Suprapubic skin (tissue), 4 donors: ENCODE data around the gene NUP153.

ENCODE experiments used
- CTCF ChIP-seq, 2 donors: fragments of 200-600 bp in 1 of 2; fragments of 450-650 bp in 1 of 2; sonication (generic) in 1 of 2; IDR thresholded peaks; one replicate each; pipeline ENCODE4 v1.5.1; 2016 to 2019; ENCODE audit warnings: antibody characterized with exemption in 2 of 2, mild to moderate bottlenecking in 1 of 2, moderate library complexity in 1 of 2
- POLR2A ChIP-seq, 2 donors: fragments of 450-650 bp; IDR thresholded peaks; one replicate each; pipeline ENCODE4 v1.6.1; 2017; ENCODE audit warnings: antibody characterized with exemption in 2 of 2, mild to moderate bottlenecking in 2 of 2, moderate library complexity in 2 of 2
- POLR2AphosphoS5 ChIP-seq, 3 donors: sonication (generic); formaldehyde crosslinking; IDR thresholded peaks; one replicate each; pipeline ENCODE4 v1.6.1; 2017; ENCODE audit warnings: antibody characterized with exemption in 3 of 3

- TF ChIP-seq POLR2A (IDR thresholded peaks at IDR 0.05) (no peak), CTCF (IDR thresholded peaks at IDR 0.05) (no peak), POLR2AphosphoS5 (IDR thresholded peaks at IDR 0.05) (no peak)
Measured at GRCh38 chr6:17737704-17738252, 31.1 kb upstream of the NUP153 start.
